ENCODE measurements around the gene CABP1.
"Not testable (repeated sequence)": the region's sequence is repeated elsewhere in the genome, so short reads cannot be mapped to it uniquely, and the experiment has no call there.

The CABP1 gene

DNA sequence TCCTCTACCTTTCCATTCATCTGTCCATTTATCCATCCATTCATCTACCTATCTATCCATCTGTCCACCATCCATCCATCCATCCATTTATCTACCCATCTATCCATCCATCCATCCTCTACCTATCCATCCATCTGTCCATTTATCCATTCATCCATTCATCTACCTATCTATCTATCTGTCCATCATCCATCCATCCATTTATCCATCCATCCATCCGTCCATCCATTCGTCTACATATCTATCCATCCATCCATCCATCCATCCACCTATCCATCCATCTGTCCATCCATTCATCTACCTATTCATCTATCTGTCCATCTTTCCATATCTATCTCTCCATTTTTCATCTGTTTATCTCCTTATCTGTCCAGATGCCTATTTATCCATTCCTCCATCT is 21.0 kb downstream of the CABP1 start:
- Histone ChIP-seq H3K36me3 (ENCODE audit: control insufficient read depth, insufficient read depth, low read length) (no peaks in the 10 kb centered on the region), H3K4me3 (ENCODE audit: low read length) (no peak overlapping the region), H3K27me3 (ENCODE audit: control insufficient read depth, insufficient read depth, low read length) (no peaks in the 10 kb centered on the region), H3K27ac (ENCODE audit: low read depth, low read length) (no peak overlapping the region), H3K4me1 (ENCODE audit: control insufficient read depth, insufficient read depth, low read length) (no peaks in the 10 kb centered on the region), H3K9ac (ENCODE audit: low read length) (no peak overlapping the region)

DNA sequence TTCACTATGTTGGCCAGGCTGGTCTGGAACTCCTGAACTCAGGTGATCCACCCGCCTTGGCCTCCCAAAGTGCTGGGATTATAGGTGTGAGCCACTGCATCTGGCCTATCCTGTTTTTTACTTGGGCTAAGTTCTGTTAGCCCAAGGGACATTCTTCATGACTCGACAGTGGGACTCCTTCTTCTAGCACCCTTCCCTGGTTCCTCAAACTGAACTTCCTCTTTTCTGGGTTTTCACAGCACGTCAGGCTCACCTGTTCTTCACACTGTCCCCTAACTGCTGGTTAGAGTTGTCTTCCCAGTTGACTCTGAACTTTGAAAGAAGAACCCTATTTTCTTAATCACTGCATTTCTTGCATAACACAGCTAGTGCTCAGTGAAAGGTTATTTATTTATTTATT is 22.5 kb downstream of the CABP1 start:
- Histone ChIP-seq H3K4me3 (ENCODE audit: low read length) (no peak overlapping the region), H3K27me3 (ENCODE audit: control insufficient read depth, insufficient read depth, low read length) (no peaks in the 10 kb centered on the region), H3K4me1 (ENCODE audit: control insufficient read depth, insufficient read depth, low read length) (no peaks in the 10 kb centered on the region), H3K9ac (ENCODE audit: low read length) (no peak overlapping the region), H3K36me3 (ENCODE audit: control insufficient read depth, insufficient read depth, low read length) (no peaks in the 10 kb centered on the region), H3K27ac (ENCODE audit: low read depth, low read length) (no peak overlapping the region)

DNA sequence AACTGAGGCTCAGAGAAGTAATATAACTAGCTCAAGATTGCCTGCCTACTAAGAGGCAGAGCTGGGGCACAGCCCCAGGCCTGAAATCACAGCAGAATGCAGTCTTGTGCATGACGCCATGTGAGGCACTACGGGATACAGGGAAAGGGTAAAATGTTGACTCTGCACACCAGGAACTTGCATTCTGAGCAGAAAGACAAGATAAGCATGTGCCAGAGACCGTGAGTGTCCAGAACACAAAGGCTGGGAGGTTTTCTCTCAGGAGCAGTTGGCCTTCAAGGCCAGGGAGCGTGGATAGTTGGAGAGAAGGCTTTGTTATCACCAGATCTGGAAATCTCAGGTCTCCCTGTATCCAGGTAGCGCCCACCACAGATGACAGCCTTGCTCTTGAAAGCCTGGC is 23.3 kb downstream of the CABP1 start:
- H3K4me1 ChIP-seq (ENCODE audit: control insufficient read depth, insufficient read depth, low read length) = no peaks in the 10 kb centered on the region
- no peak overlapping the region for H3K4me3 ChIP-seq (ENCODE audit: low read length)
- no peak overlapping the region for H3K9ac ChIP-seq (ENCODE audit: low read length)
- no peak overlapping the region for H3K27ac ChIP-seq (ENCODE audit: low read depth, low read length)
- no peaks in the 10 kb centered on the region for H3K36me3 ChIP-seq (ENCODE audit: control insufficient read depth, insufficient read depth, low read length)
- no peaks in the 10 kb centered on the region for H3K27me3 ChIP-seq (ENCODE audit: control insufficient read depth, insufficient read depth, low read length)

DNA sequence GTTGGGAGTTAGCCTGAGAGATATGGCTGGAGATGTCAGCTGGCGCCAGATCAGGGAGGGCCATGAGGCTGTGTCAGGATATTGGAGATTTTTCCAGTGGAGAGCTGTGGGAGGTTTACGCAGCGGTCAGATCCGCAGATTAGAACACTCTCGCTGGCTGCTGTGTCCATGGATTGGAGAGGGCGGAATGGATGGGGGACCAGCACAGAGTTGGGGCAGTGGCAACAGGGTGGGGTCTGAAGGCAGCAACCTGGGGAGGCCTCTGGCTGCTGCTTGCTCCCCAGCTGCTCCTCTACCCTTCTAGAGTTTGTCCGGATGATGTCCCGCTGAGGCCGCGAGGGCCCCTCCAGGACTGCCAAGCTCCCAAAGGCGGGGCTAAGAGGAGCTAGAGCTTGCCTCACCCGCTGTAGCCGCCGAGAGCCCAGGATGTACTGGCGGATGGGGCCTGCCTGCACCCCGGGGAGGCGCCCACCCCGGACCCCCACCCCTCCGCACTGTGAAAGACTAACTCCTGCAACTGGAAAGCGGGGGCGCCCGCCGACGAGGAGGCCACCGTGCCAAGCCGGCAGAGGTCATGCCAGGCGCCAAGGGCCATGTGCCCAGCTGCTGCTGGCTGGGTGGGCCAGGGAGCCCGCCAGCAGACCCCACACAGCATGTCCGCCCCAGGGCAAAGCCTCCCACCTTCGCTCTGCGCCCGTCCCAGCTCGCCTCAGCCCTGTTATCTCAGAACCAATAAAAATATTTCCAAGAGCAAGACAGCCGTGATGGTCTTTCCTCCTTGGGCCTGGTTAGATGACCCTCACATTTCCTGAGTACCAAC is 26.4 kb downstream of the CABP1 start:
- no peak overlapping the region for H3K4me3 ChIP-seq (ENCODE audit: low read length)
- no peaks in the 10 kb centered on the region for H3K27me3 ChIP-seq (ENCODE audit: control insufficient read depth, insufficient read depth, low read length)
- no peaks in the 10 kb centered on the region for H3K4me1 ChIP-seq (ENCODE audit: control insufficient read depth, insufficient read depth, low read length)
- no peak overlapping the region for H3K9ac ChIP-seq (ENCODE audit: low read length)
- no peak overlapping the region for H3K27ac ChIP-seq (ENCODE audit: low read depth, low read length)
- no peaks in the 10 kb centered on the region for H3K36me3 ChIP-seq (ENCODE audit: control insufficient read depth, insufficient read depth, low read length)

DNA sequence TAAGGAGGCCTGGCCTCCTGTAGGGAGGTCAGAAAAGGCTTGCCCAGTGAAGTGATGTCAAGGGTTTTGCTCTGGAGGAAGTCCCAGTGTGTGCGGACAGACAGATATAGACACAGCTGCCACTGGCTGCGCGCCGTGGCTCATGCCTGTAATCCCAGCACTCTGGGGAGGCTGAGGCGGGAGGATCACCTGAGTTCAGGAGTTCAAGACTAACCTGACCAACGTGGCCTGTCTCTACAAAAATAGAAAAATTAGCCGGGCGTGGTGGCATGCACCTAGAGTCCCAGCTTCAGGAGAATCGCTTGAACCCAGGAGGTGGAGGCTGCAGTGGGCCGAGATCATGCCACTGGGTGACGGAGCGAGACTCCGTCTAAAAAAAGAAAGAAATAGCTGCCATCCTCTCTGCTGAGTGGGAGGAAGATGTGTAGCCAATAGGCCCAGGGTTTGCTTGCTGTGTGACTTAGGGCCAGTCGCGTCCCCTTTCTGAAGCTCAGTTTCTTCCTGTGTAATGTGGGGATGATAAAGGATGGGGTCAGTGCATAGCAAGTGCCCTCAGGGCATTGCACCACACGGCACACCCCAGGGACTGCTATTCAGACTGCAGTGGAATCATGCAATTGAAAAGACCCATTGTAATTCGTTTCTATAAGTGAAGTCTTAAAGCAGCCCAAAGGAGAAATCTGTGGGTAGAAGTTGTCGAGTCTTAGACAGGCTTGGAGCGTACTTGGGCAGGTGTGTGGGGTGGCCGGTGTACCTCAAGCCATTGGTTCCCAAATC is 27.9 kb downstream of the CABP1 start:
- no peak overlapping the region for H3K27ac ChIP-seq (ENCODE audit: low read depth, low read length)

DNA sequence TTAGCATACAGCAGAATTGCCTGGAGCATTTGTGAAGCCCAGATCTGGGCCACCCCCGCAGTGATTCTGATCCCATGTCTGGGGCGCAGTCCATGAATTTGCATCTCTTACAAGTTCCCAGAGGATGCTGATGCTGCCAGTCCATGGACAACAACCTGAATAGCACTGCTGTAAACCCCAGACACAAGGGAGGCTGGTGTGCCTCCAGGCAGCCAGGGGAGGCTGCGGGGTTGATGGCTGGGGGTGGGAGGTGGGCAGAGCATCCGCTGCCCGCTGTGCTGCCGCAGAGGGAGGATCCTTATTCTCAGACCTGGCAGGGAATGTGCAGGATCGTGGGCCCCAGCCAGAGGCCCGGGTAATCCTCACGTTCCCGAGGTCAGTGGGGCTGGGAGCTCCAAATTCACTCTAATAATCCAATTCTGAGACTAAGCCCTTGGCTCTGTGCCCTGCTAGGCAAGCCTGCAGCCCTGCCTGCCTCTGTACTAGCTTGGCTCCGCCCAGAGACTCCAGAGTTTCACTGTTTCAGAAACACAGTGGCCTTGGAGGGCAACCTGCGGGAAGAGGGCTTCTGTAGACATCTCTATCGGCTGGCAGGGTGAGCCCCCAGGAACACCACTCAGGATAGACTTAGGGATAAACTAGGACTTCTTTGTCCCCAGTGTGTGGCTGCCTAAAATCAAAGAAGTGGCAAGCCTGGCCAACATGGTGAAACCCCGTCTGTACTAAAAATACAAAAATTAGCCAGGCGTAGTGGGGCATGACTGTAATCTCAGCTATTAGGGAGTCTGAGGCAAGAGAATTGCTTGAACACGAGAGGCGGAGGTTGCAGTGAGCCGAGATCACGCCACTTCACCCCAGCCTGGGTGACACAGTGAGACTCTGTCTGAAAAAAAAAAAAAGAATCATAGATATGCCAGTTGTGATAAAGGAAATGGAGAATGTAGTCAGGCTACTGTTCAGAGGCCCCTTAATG is 28.7 kb downstream of the CABP1 start:
- Histone ChIP-seq H3K27me3 (ENCODE audit: control insufficient read depth, insufficient read depth, low read length) (no peaks in the 10 kb centered on the region), H3K4me1 (ENCODE audit: control insufficient read depth, insufficient read depth, low read length) (no peaks in the 10 kb centered on the region), H3K27ac (ENCODE audit: low read depth, low read length) (no peak overlapping the region), H3K36me3 (ENCODE audit: control insufficient read depth, insufficient read depth, low read length) (no peaks in the 10 kb centered on the region), H3K4me3 (ENCODE audit: low read length) (no peak overlapping the region), H3K9ac (ENCODE audit: low read length) (no peak overlapping the region)

More for the DNA sequence above, 27.9 kb downstream of the CABP1 start:
- Histone ChIP-seq H3K36me3 (ENCODE audit: control insufficient read depth, insufficient read depth, low read length) (no peaks in the 10 kb centered on the region), H3K9ac (ENCODE audit: low read length) (no peak overlapping the region), H3K4me3 (ENCODE audit: low read length) (no peak overlapping the region), H3K27me3 (ENCODE audit: control insufficient read depth, insufficient read depth, low read length) (no peaks in the 10 kb centered on the region), H3K4me1 (ENCODE audit: control insufficient read depth, insufficient read depth, low read length) (no peaks in the 10 kb centered on the region)

DNA sequence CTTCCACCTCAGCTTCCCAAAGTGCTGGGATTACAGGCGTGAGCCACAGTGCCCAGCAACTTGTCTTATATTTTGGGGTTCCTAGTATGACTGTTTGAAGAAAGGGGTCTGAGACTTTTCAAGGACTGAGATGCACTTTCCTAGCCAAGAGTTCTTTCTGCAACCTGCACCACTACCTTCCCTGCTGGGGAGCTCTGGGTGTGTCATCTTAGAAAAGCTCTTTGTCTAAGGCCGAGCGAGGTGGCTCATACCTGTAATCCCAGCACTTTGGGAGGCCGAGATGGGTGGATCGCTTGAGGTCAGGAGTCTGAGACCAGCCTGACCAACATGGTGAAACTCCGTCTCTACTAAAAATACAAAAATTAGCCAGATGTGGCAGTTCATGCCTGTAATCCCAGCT is 29.8 kb downstream of the CABP1 start:
- H3K36me3 ChIP-seq (ENCODE audit: control insufficient read depth, insufficient read depth, low read length); H3K9ac ChIP-seq (ENCODE audit: low read length); H3K4me3 ChIP-seq (ENCODE audit: low read length); H3K27me3 ChIP-seq (ENCODE audit: control insufficient read depth, insufficient read depth, low read length); H3K4me1 ChIP-seq (ENCODE audit: control insufficient read depth, insufficient read depth, low read length); H3K27ac ChIP-seq (ENCODE audit: low read depth, low read length): not testable (repeated sequence)

DNA sequence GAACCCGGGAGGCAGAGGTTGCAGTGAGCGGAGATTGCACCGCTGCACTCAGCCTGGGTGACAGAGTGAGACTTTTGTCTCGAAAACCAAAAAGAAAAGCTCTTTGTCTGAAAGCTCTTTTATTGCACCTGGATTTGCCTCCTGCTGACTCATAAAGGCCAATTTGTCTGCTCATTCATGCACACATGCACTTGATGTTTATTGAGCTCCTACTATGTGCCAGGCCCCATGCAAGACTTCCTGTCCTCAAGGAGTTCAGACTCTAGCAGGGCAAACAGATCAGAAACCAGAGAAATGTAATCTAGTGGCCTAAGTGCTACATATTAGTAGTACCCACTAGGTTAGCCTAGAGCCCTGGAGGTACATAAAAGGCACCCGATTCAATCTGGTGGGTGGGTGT is 30.2 kb downstream of the CABP1 start:
- Histone ChIP-seq H3K27me3 (ENCODE audit: control insufficient read depth, insufficient read depth, low read length) (no peaks in the 10 kb centered on the region), H3K27ac (ENCODE audit: low read depth, low read length) (no peak overlapping the region), H3K4me3 (ENCODE audit: low read length) (no peak overlapping the region), H3K36me3 (ENCODE audit: control insufficient read depth, insufficient read depth, low read length) (no peaks in the 10 kb centered on the region), H3K9ac (ENCODE audit: low read length) (no peak overlapping the region), H3K4me1 (ENCODE audit: control insufficient read depth, insufficient read depth, low read length) (no peaks in the 10 kb centered on the region)

DNA sequence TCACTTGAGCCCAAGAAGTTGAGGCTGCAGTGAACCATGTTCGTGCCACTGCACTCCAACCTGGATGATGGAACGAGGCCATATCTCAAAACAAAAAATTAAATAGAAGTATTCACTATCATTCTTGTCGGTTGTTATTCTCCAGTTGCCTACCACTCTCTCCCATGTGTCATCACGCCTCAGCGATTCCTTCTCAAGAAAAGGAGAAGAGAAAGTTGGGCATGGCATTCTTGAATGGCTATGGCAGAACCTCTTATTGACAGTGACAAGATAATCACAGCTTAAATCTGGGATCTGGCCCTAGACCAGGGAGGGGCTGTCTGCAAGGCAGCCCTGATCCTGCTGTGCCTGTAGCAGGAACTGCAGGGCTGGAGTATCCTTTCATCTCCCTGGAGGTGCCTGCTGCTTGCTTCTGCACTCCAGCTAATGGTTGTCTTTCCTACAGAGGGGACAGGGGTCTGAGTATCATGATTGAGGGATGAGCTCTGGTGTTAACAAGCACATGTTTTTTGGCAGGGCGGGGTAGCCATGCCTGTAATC is 33.7 kb downstream of the CABP1 start:
- no peaks in the 10 kb centered on the region for H3K4me1 ChIP-seq (ENCODE audit: control insufficient read depth, insufficient read depth, low read length)
- no peak overlapping the region for H3K4me3 ChIP-seq (ENCODE audit: low read length)
- H3K27ac ChIP-seq (ENCODE audit: low read depth, low read length) = no peak overlapping the region
- H3K36me3 ChIP-seq (ENCODE audit: control insufficient read depth, insufficient read depth, low read length) = no peaks in the 10 kb centered on the region
- H3K27me3 ChIP-seq (ENCODE audit: control insufficient read depth, insufficient read depth, low read length) = no peaks in the 10 kb centered on the region
- no peak overlapping the region for H3K9ac ChIP-seq (ENCODE audit: low read length)

DNA sequence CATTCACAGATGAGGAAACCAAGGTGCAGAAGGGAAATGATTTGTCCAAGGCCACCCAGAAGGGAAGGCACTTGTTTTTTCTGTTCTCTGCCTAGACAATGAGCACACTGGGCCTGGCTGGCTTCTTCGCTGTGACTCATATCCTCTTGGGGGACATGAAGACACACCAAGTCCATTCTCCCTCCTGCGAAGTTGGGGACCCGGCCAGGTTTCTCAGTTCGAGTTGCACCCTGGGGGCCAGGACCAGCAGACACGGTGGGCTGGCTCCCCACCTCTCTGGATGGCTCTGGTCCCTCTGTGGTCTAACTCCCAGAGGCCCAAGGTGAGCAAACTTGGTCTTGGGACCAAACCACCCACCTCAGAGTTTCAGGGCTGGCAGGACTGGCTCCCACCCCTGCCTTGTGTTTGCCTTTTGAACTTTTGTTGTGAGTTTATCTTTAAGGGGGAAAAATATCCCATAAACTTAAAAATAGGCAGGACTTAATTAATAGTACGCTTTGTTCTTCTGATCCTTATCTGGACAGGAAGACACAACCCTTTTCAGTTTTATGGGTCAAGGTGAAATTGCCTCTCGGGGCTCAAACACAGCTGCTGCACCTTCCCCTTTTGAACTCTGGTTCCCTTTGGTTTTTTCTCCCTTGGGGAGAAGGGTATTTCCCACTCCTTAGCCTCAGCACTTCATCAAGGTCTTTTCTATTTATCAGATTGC is 37.5 kb downstream of the CABP1 start:
- H3K27ac ChIP-seq (ENCODE audit: low read depth, low read length) = no peak overlapping the region
- no peaks in the 10 kb centered on the region for H3K4me1 ChIP-seq (ENCODE audit: control insufficient read depth, insufficient read depth, low read length)

DNA sequence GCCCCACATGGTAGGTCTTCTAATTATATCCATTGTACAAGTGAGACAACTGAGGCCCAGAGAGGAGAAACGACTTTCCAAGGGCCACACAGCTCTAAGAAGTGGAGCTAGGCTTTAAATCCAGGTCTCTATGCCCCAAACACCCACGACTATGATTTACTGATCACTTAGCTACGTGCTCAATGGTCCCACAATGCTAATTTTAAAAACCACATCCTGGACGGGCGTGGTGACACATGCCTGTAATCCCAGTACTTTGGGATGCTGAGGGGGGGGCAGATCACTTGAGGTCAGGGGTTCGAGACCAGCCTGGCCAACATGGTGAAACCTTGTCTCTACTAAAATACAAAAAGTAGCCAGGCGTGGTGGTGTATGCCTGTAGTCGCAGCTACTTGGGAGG is 38.1 kb downstream of the CABP1 start:
- Histone ChIP-seq H3K4me1 (ENCODE audit: control insufficient read depth, insufficient read depth, low read length) (no peaks in the 10 kb centered on the region), H3K27me3 (ENCODE audit: control insufficient read depth, insufficient read depth, low read length) (no peaks in the 10 kb centered on the region), H3K4me3 (ENCODE audit: low read length) (no peak overlapping the region), H3K36me3 (ENCODE audit: control insufficient read depth, insufficient read depth, low read length) (no peaks in the 10 kb centered on the region), H3K27ac (ENCODE audit: low read depth, low read length) (no peak overlapping the region), H3K9ac (ENCODE audit: low read length) (no peak overlapping the region)

More for the DNA sequence above, 37.5 kb downstream of the CABP1 start:
- no peak overlapping the region for H3K9ac ChIP-seq (ENCODE audit: low read length)
- no peak overlapping the region for H3K4me3 ChIP-seq (ENCODE audit: low read length)
- H3K27me3 ChIP-seq (ENCODE audit: control insufficient read depth, insufficient read depth, low read length) = no peaks in the 10 kb centered on the region
- no peaks in the 10 kb centered on the region for H3K36me3 ChIP-seq (ENCODE audit: control insufficient read depth, insufficient read depth, low read length)

Data from rectal smooth muscle tissue (tissue), 1 donor.